Vagina (tissue), 2 donors: Measurements from ENCODE around the gene CITED4. TPM values are rescaled to one million over a fixed set of nuclear protein-coding genes. Genes with fewer than 3 reads are reported as not detected.
A peak's percentile ranks its signal among the peaks of the same experiment; 100 is the strongest.

Experiments used
- DNase-seq, 2 donors: peaks; one replicate each; pipeline ENCODE4 v3.0.0-alpha.2; 2017; ENCODE audit errors: extremely low spot score in 2 of 2
- H3K27ac ChIP-seq: fragments of 200-600 bp; sonication (generic); one replicate; pipeline ENCODE4 v1.5.1; 2019
- H3K27me3 ChIP-seq: fragments of 200-600 bp; sonication (generic); one replicate; pipeline ENCODE4 v1.5.1; 2019
- H3K36me3 ChIP-seq, 2 donors: fragments of 200-600 bp; sonication (generic); one replicate each; pipeline ENCODE4 v1.5.1; 2017 to 2019
- H3K4me1 ChIP-seq: fragments of 200-600 bp; sonication (generic); one replicate; pipeline ENCODE4 v1.5.1; 2019
- H3K4me3 ChIP-seq, 2 donors: fragments of 200-600 bp; sonication (generic); 1 replicate in 1 of 2; 2 replicates in 1 of 2; pipeline ENCODE4 v1.5.1; 2016 to 2019
- H3K9me3 ChIP-seq: fragments of 200-600 bp; sonication (generic); one replicate; pipeline ENCODE4 v1.5.1; 2019
- CTCF ChIP-seq, 3 experiments: fragments of 450-650 bp in 2 of 3; fragments of 200-600 bp in 1 of 3; sonication (generic) in 1 of 3; IDR thresholded peaks; one replicate each; pipeline ENCODE4 v1.5.1; 2017 to 2019; ENCODE audit warnings: antibody characterized with exemption in 3 of 3, mild to moderate bottlenecking in 2 of 3, moderate library complexity in 2 of 3
- POLR2A ChIP-seq, 2 donors: fragments of 450-650 bp; IDR thresholded peaks; one replicate each; pipeline ENCODE4 v1.6.1; 2017; ENCODE audit warnings: antibody characterized with exemption in 2 of 2, mild to moderate bottlenecking in 2 of 2, moderate library complexity in 2 of 2
- POLR2AphosphoS5 ChIP-seq, 2 donors: sonication (generic); formaldehyde crosslinking; IDR thresholded peaks; one replicate each; pipeline ENCODE4 v1.9.0; 2017; ENCODE audit warnings: antibody characterized with exemption in 2 of 2, mild to moderate bottlenecking in 2 of 2, low read depth in 1 of 2; ENCODE audit not compliant: insufficient read depth in 1 of 2
- intact Hi-C: fragments of 100-400 bp; cut with DNase I; formaldehyde crosslinking; loops from one replicate; pipeline ENCODE4 v1.15.1; 2023
- total RNA-seq: library from RNA; depleted of rRNA; stranded (reverse); fragments of >200 nt; gene quantifications from one replicate; pipeline ENCODE4 v1.2.3, GENCODE V29; 2016

CITED4 gene
- total RNA-seq, 1 donor from 2014 or later = 16.5 TPM

DNA sequence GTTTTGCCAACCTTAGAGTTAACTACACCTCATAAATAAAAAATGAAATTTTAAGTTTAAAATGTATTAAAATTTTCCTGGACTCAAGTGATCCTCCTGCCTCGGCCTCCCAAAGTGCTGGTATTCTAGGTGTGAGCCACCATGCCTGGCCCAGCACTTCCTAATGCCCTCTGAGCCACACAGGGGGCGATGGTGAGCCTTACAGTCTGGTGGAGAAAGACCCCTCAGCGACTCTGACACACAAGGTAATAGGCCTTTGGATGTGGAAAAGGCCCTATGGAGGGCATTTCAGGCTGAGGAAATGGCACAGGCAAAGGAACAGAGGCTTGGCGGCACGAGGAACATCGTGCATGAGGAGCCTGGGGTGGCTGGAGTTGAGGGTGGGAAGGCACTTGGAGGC lies 6.7 kb downstream of the CITED4 start:
- Histone ChIP-seq H3K4me3 (no peak overlapping the region), H3K9me3 (no peaks in the 10 kb centered on the region), H3K27ac (no peak overlapping the region), H3K36me3 (no peaks in the 10 kb centered on the region), H3K27me3 (no peaks in the 10 kb centered on the region), H3K4me1 (peaks cover 4% of the 10 kb centered on the region)
- intact Hi-C loops = no loop called here
- DNase-seq = no peak
- TF ChIP-seq POLR2AphosphoS5 (IDR thresholded peaks at IDR 0.05; ENCODE audit: insufficient read depth in 1 of 2, low read depth in 1 of 2) (no peak), CTCF (IDR thresholded peaks at IDR 0.05) (no peak), POLR2A (IDR thresholded peaks at IDR 0.05) (no peak)

DNA sequence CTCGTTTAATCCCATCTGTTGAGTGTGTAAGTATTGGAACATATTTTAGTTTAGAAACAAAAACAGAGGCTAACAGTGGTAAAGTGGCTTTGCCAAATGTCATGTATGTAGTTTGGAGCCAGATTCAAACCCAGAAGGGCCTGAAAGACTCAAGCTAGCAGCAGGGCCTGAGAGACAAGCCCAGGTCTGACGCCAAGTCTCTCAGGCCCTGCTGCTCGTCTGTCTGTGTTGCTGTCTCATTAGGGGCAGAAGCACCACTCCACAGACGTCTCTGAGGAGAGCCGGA lies 8.3 kb downstream of the CITED4 start:
- DNase-seq = no peak
- Histone ChIP-seq H3K4me1 (no peaks in the 10 kb centered on the region), H3K9me3 (no peaks in the 10 kb centered on the region), H3K36me3 (no peaks in the 10 kb centered on the region), H3K4me3 (no peak overlapping the region), H3K27me3 (no peaks in the 10 kb centered on the region), H3K27ac (no peak overlapping the region)
- intact Hi-C loops = no loop called here
- TF ChIP-seq POLR2AphosphoS5 (IDR thresholded peaks at IDR 0.05; ENCODE audit: insufficient read depth in 1 of 2, low read depth in 1 of 2) (no peak), CTCF (IDR thresholded peaks at IDR 0.05) (no peak), POLR2A (IDR thresholded peaks at IDR 0.05) (no peak)

DNA sequence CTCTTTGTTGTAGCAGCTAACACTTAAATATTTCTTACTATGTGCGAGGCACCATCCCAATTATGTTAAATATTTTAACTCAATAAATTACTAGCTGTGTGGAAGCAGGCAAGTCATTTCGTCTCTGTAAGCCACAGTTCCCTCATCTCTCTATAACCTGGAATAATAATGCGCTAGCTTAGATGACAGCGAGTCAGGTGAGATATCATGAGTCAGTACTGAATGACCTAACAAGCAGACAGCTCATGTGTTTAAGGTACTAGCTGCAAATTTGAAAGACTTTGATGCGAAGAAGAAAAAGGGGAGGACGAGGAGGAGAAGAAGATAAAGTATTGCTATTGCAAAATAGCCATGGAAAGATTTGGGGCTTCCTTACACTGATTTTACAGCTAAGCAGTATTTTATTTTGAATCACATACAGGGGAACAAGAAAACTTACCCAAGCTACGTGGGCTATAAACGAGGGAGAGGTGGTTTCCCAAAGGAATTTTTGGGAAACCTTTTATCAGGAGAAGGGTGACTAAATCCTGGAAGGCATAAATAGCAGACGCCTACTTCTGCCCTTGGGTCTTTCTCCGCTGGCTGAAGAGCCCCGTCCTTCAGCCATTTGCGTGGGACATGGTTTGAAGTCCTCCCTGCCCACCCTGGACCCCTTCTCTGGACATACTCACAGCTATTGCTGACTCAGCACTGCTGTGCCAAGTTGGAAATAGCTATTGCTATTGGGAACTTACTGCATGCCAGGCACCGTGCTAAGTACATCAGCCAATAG lies 8.9 kb downstream of the CITED4 start:
- H3K27ac ChIP-seq = no peak overlapping the region
- TF ChIP-seq POLR2AphosphoS5 (IDR thresholded peaks at IDR 0.05; ENCODE audit: insufficient read depth in 1 of 2, low read depth in 1 of 2) = no peak
- TF ChIP-seq POLR2A (IDR thresholded peaks at IDR 0.05) = no peak
- no peak for TF ChIP-seq CTCF (IDR thresholded peaks at IDR 0.05)
- intact Hi-C loops = no loop called here

GRCh38 chr1:40851643-40852042 lies 10.5 kb downstream of the CITED4 start:
- H3K4me3 ChIP-seq = no peak overlapping the region
- intact Hi-C loops = no loop called here
- TF ChIP-seq POLR2A (IDR thresholded peaks at IDR 0.05) (no peak), POLR2AphosphoS5 (IDR thresholded peaks at IDR 0.05; ENCODE audit: insufficient read depth in 1 of 2, low read depth in 1 of 2) (no peak), CTCF (IDR thresholded peaks at IDR 0.05) (no peak)
- H3K27ac ChIP-seq = no peak overlapping the region
- DNase-seq = no peak
- no peaks in the 10 kb centered on the region for H3K36me3 ChIP-seq
- no peaks in the 10 kb centered on the region for H3K4me1 ChIP-seq
- H3K27me3 ChIP-seq = no peaks in the 10 kb centered on the region
- no peaks in the 10 kb centered on the region for H3K9me3 ChIP-seq

More for the DNA sequence above, 8.9 kb downstream of the CITED4 start:
- H3K4me3 ChIP-seq = no peak overlapping the region
- no peaks in the 10 kb centered on the region for H3K27me3 ChIP-seq
- no peaks in the 10 kb centered on the region for H3K36me3 ChIP-seq
- no peaks in the 10 kb centered on the region for H3K9me3 ChIP-seq
- no peaks in the 10 kb centered on the region for H3K4me1 ChIP-seq
- no peak for DNase-seq

DNA sequence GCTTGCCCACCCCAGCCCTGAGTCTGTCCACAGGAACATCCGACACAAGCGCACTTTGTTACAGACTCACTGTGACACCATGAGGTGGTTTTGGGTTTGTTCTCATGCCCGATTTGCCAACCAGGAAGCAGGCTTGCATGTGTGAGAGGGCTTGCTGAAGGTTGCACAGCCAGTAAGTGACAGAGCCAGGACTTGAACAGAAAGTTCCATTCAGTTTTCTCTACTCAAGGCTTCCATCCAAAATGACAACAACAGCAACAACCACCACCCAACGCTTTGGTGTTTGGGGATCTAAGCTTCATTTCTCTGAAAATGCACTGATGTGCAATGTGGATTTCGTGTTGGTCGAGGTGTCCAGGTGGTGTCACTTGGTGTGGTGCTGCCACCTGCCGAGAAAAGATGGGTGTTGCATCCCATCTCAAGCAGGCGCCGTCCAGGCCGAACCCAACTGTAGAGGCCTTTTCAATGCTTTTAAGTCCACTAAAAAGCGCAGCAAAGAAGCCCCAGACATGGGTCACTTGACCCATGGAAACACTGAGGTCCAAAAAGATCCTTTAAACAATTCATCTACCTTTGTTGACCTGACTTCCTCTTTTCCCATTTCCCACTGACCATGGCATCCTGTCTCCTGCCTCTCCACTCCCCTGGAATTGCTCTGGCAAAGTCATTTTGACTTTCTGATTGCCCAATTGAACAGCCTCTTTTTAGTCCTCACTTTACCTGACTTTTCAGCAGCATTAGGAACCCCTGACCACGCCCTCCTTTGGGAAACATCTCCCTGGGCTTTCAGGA lies 12.2 kb downstream of the CITED4 start:
- Histone ChIP-seq H3K36me3 (no peaks in the 10 kb centered on the region), H3K27ac (no peak overlapping the region), H3K9me3 (no peaks in the 10 kb centered on the region), H3K4me1 (no peaks in the 10 kb centered on the region), H3K27me3 (no peaks in the 10 kb centered on the region), H3K4me3 (no peak overlapping the region)
- no peak for DNase-seq
- intact Hi-C loops = loop anchor here (10.0 kb wide), 2 partner anchors 105 to 235 kb away; no protein-coding TSS in a partner anchor
- no peak for TF ChIP-seq POLR2A (IDR thresholded peaks at IDR 0.05)
- TF ChIP-seq CTCF (IDR thresholded peaks at IDR 0.05) = peak; percentile 67 to 88 (median 78)
- no peak for TF ChIP-seq POLR2AphosphoS5 (IDR thresholded peaks at IDR 0.05; ENCODE audit: insufficient read depth in 1 of 2, low read depth in 1 of 2)
